Measurements from ENCODE around the gene IL17B. TPM values are rescaled to one million over a fixed set of nuclear protein-coding genes. Genes with fewer than 3 reads are reported as not detected.

The IL17B gene
- total and polyA plus RNA-seq, 2 donors (not counting 3 experiments of a cell fraction or from before 2014, with no cell fraction given): not detected

DNA sequence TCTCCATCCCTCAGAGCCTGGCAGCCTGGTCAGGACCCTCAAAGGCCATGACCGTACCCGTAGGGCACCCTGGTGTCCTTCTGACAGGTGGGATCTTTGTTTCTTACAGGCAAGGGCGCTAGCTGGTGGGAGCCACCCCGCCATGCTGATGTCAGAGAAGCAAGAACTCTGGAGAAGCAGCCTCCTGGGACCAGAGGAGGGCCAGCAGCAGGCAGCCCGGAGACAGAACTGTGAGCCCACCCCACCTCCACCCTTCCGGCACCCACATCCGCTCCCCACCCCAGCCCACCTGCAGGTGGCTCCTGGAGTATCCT, 42.2 kb upstream of the IL17B start:
- dilution Hi-C loops (cut with MboI; ENCODE audit: extremely low pct_ligation_motif_present, low sequenced_read_pairs) (no loop called here), intact Hi-C loops (cut with micrococcal nuclease) (no loop called here)
- Histone ChIP-seq H4K20me1 (replicated peaks; ENCODE audit: control insufficient read depth, extremely low read depth, insufficient read depth, low read length) (no peaks in the 10 kb centered on the region), H3K9me1 (replicated peaks; ENCODE audit: control insufficient read depth, extremely low read depth, insufficient read depth, low read length) (no peaks in the 10 kb centered on the region), H3K9ac (replicated peaks; ENCODE audit: extremely low read depth, insufficient read depth, low read length) (no peak overlapping the region), H3K4me3 (replicated peaks in 1 of 3; ENCODE audit: insufficient read depth in 1 of 3, low read depth in 1 of 3, low read length in 3 of 3) (no peak overlapping the region), H3K4me2 (ENCODE audit: insufficient read depth, low read length) (no peak overlapping the region), H3K27ac (ENCODE audit: insufficient read depth, low read depth, low read length) (no peak overlapping the region), H2AFZ (ENCODE audit: low read depth, low read length) (no peak overlapping the region), H3K4me1 (ENCODE audit: control insufficient read depth, extremely low read depth, insufficient read depth, low read length) (peaks cover 10% of the 10 kb centered on the region), H3K36me3 (ENCODE audit: control insufficient read depth in 2 of 2, extremely low read depth in 1 of 2, insufficient read depth in 2 of 2, low read length in 2 of 2) (no peaks in the 10 kb centered on the region), H3K79me2 (ENCODE audit: control insufficient read depth, insufficient read depth, low read length) (no peaks in the 10 kb centered on the region), H3K9me3 (replicated peaks; ENCODE audit: control insufficient read depth, insufficient read depth, low read length) (no peaks in the 10 kb centered on the region), H3K27me3 (ENCODE audit: control insufficient read depth in 2 of 2, insufficient read depth in 2 of 2, low read length in 2 of 2) (no peaks in the 10 kb centered on the region)
- BruUV-seq (replicated peaks): no TSS peak
- TF ChIP-seq FOS (IDR thresholded peaks at IDR 0.05; ENCODE audit: borderline replicate concordance, insufficient read depth, low read length) (no peak), POLR2AphosphoS5 (IDR thresholded peaks at IDR 0.05; ENCODE audit: insufficient read depth, low read depth, low read length) (no peak), JUN (IDR thresholded peaks at IDR 0.05; ENCODE audit: borderline replicate concordance, insufficient read depth, insufficient read length, low read depth) (no peak), POLR2A (IDR thresholded peaks at IDR 0.05; ENCODE audit: low read depth, low read length) (no peak), CTCF (IDR thresholded peaks at IDR 0.05; ENCODE audit: extremely low read depth in 1 of 2, insufficient read depth in 1 of 2, low read depth in 1 of 2, low read length in 2 of 2) (no peak), GATA2 (IDR thresholded peaks at IDR 0.05; ENCODE audit: insufficient read depth, insufficient read length, low read depth, low read length) (no peak), MYC (IDR thresholded peaks at IDR 0.05; ENCODE audit: low read depth, low read length) (no peak), EZH2 (IDR thresholded peaks at IDR 0.05; ENCODE audit: borderline replicate concordance, low read depth, low read length, severe bottlenecking) (no peak)
- TF ChIP-seq, protein P1, sequence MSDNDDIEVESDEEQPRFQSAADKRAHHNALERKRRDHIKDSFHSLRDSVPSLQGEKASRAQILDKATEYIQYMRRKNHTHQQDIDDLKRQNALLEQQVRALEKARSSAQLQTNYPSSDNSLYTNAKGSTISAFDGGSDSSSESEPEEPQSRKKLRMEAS (IDR thresholded peaks at IDR 0.05; ENCODE audit: insufficient read depth, insufficient read length): no peak
- ChIA-PET POLR2A (no interaction called here), CTCF (interaction anchor here (0.9 to 2.4 kb wide), 4 partner anchors 12 to 21 kb away, joined by 3 to 10 read pairs (median 3); no protein-coding TSS in a partner anchor)
- DNase-seq (ENCODE audit: low read depth, low spot score): no peak
- FAIRE-seq: no peak

Measured in endothelial cell of umbilical vein (primary cell).